GM23248 (cell line): ENCODE data around the gene JRKL. TPM values are rescaled to one million over a fixed set of nuclear protein-coding genes. Genes with fewer than 3 reads are reported as not detected.
"Not testable (repeated sequence)": the region's sequence is repeated elsewhere in the genome, so short reads cannot be mapped to it uniquely, and the experiment has no call there.

ENCODE experiments used
- DNase-seq: peaks from one replicate; pipeline ENCODE4 v3.0.0-alpha.2; 2015
- H2AFZ ChIP-seq: fragments of 200-600 bp; sonication (generic); 2 replicates; pipeline ENCODE4 v1.6.1; 2016; ENCODE audit warnings: antibody characterized with exemption
- H3F3A ChIP-seq: fragments of 200-600 bp; sonication (generic); 2 replicates; pipeline ENCODE4 v1.6.1; 2016; ENCODE audit warnings: mild to moderate bottlenecking, antibody characterized with exemption, mixed run types; ENCODE audit not compliant: insufficient read depth
- H3K27ac ChIP-seq: fragments of 200-600 bp; sonication (generic); 2 replicates; pipeline ENCODE4 v1.5.1; 2016; ENCODE audit warnings: mild to moderate bottlenecking
- H3K27me3 ChIP-seq: fragments of 200-600 bp; sonication (generic); replicated peaks from 2 replicates; pipeline ENCODE4 v1.6.1; 2016; ENCODE audit warnings: mild to moderate bottlenecking; ENCODE audit not compliant: insufficient read depth
- H3K36me3 ChIP-seq: fragments of 200-600 bp; sonication (generic); 2 replicates; pipeline ENCODE4 v1.6.1; 2016; ENCODE audit warnings: low read depth, mild to moderate bottlenecking
- H3K4me1 ChIP-seq: fragments of 200-600 bp; sonication (generic); 2 replicates; pipeline ENCODE4 v1.6.1; 2016; ENCODE audit warnings: mild to moderate bottlenecking; ENCODE audit not compliant: insufficient read depth
- H3K4me2 ChIP-seq: fragments of 200-600 bp; sonication (generic); one replicate; pipeline ENCODE4 v1.6.1; 2016; ENCODE audit warnings: mild to moderate bottlenecking; ENCODE audit not compliant: unreplicated experiment
- H3K4me3 ChIP-seq: fragments of 200-600 bp; sonication (generic); 2 replicates; pipeline ENCODE4 v1.5.1; 2016; ENCODE audit warnings: mild to moderate bottlenecking
- H3K79me2 ChIP-seq: fragments of 200-600 bp; sonication (generic); 2 replicates; pipeline ENCODE4 v1.6.1; 2016; ENCODE audit warnings: mild to moderate bottlenecking; ENCODE audit not compliant: insufficient read depth
- H3K9ac ChIP-seq: fragments of 200-600 bp; sonication (generic); 2 replicates; pipeline ENCODE4 v1.6.1; 2016; ENCODE audit warnings: mild to moderate bottlenecking
- H3K9me2 ChIP-seq: fragments of 200-600 bp; sonication (generic); 2 replicates; pipeline ENCODE4 v1.6.1; 2016; ENCODE audit warnings: mixed run types, mild to moderate bottlenecking, moderate library complexity; ENCODE audit not compliant: insufficient read depth
- H3K9me3 ChIP-seq: fragments of 200-600 bp; sonication (generic); one replicate; pipeline ENCODE4 v1.6.1; 2017; ENCODE audit warnings: low read depth
- H4K20me1 ChIP-seq: fragments of 200-600 bp; sonication (generic); 2 replicates; pipeline ENCODE4 v1.6.0; 2016; ENCODE audit not compliant: insufficient read depth
- EZH2 ChIP-seq: fragments of 200-600 bp; sonication (generic); IDR thresholded peaks from 2 replicates; pipeline ENCODE4 v1.6.1; 2018; ENCODE audit warnings: antibody characterized with exemption, mild to moderate bottlenecking; ENCODE audit not compliant: insufficient read depth, poor library complexity, severe bottlenecking
- EZH2phosphoT487 ChIP-seq: fragments of 200-600 bp; sonication (generic); IDR thresholded peaks from 2 replicates; pipeline ENCODE4 v1.6.1; 2018; ENCODE audit warnings: antibody characterized with exemption, moderate library complexity, mild to moderate bottlenecking, low read depth; ENCODE audit not compliant: insufficient read depth
- WGBS, 2 experiments: methylation state at CpG; one replicate each; pipeline ENCODE4 v1.1.6; 2015 to 2017; ENCODE audit warnings: low lambda C conversion rate in 2 of 2, low coverage in 1 of 2; ENCODE audit errors: missing lambda C conversion rate in 2 of 2; 5-methylcytosine and 5-hydroxymethylcytosine counted together
- in situ Hi-C: fragments of 300-500 bp; cut with MboI; formaldehyde crosslinking; loops from 2 replicates; pipeline ENCODE4 v1.15.0; 2020
- polyA plus RNA-seq: library from polyadenylated mRNA; unstranded; fragments of >200 nt; fragmentation: Nextera tagmentation; extraction: Ambion mirVana; gene quantifications from 2 replicates; pipeline ENCODE4 v1.2.1, GENCODE V29; 2016
- total RNA-seq: library from RNA; depleted of rRNA; stranded (reverse); fragments of >200 nt; shearing (Covaris generic); gene quantifications from 2 replicates; pipeline ENCODE4 v1.2.3, GENCODE V29; 2014

JRKL gene
- total and polyA plus RNA-seq, 2 experiments from 2014 or later, result 9.4 to 11.2 TPM

- Histone ChIP-seq H2AFZ (no peak overlapping the region), H3K27me3 (no peaks in the 10 kb centered on the region), H4K20me1 (no peaks in the 10 kb centered on the region), H3K27ac (no peak overlapping the region), H3K79me2 (peaks cover 53% of the 10 kb centered on the region), H3K9me3 (no peaks in the 10 kb centered on the region), H3K4me3 (no peak overlapping the region), H3K4me2 (no peak overlapping the region), H3F3A (peaks cover 21% of the 10 kb centered on the region; the same call in 1 of the 2 replicates), H3K4me1 (peaks cover 36% of the 10 kb centered on the region), H3K36me3 (no peaks in the 10 kb centered on the region), H3K9me2 (no peaks in the 10 kb centered on the region), H3K9ac (no peak overlapping the region)
- TF ChIP-seq EZH2 (no peak), EZH2phosphoT487 (no peak)
- in situ Hi-C loops, result loop anchor here (25.0 kb wide), 1 partner anchor 1232 kb away; no protein-coding TSS in a partner anchor
- no peak for DNase-seq
These were observed 5.0 kb downstream of the JRKL start for GRCh38 chr11:96394773-96395172.

- Histone ChIP-seq H3K4me1 (peaks cover 26% of the 10 kb centered on the region), H3K4me3 (no peak overlapping the region), H3K9ac (no peak overlapping the region), H2AFZ (no peak overlapping the region), H4K20me1 (no peaks in the 10 kb centered on the region), H3K36me3 (no peaks in the 10 kb centered on the region), H3K79me2 (peaks cover 35% of the 10 kb centered on the region), H3K9me3 (no peaks in the 10 kb centered on the region), H3F3A (peaks cover 7% of the 10 kb centered on the region; the same call in 1 of the 2 replicates), H3K4me2 (no peak overlapping the region), H3K9me2 (no peaks in the 10 kb centered on the region), H3K27ac (no peak overlapping the region), H3K27me3 (no peaks in the 10 kb centered on the region)
- TF ChIP-seq EZH2phosphoT487 (no peak), EZH2 (no peak)
- in situ Hi-C loops, result loop anchor here (25.0 kb wide), 1 partner anchor 1234 kb away; no protein-coding TSS in a partner anchor
- DNase-seq, result no peak
- 73 to 74% methylated on average over 4 of the region's 4 CpGs for WGBS, 2 experiments
These were observed 6.8 kb downstream of the JRKL start for GRCh38 chr11:96396637-96397036.

- H3K4me2 ChIP-seq, result no peak overlapping the region
- 96 to 97% methylated on average over 3 of the region's 3 CpGs for WGBS, 2 experiments
- in situ Hi-C loops, result loop anchor here (25.0 kb wide), 1 partner anchor 1236 kb away; no protein-coding TSS in a partner anchor
These were observed 8.1 kb downstream of the JRKL start for GRCh38 chr11:96397863-96398262.

GRCh38 chr11:96400697-96401096, 10.9 kb downstream of the JRKL start:
- Histone ChIP-seq H3K9me2 (no peaks in the 10 kb centered on the region), H3K4me2 (no peak overlapping the region), H2AFZ (no peak overlapping the region), H3K36me3 (no peaks in the 10 kb centered on the region), H3K4me3 (no peak overlapping the region), H3K4me1 (no peaks in the 10 kb centered on the region), H3K27me3 (no peaks in the 10 kb centered on the region), H3F3A (no peaks in the 10 kb centered on the region), H3K79me2 (no peaks in the 10 kb centered on the region), H3K9me3 (no peaks in the 10 kb centered on the region), H4K20me1 (no peaks in the 10 kb centered on the region), H3K9ac (no peak overlapping the region), H3K27ac (no peak overlapping the region)
- TF ChIP-seq EZH2, result no peak
- TF ChIP-seq EZH2phosphoT487, result no peak
- DNase-seq, result no peak
- 73 to 80% methylated on average over 1 of the region's 1 CpG for WGBS, 2 experiments
- in situ Hi-C loops, result no loop called here

More at GRCh38 chr11:96397863-96398262, 8.1 kb downstream of the JRKL start:
- Histone ChIP-seq H3K27me3 (no peaks in the 10 kb centered on the region), H3K79me2 (peaks cover 23% of the 10 kb centered on the region), H3K4me3 (no peak overlapping the region), H3K4me1 (peaks cover 14% of the 10 kb centered on the region), H3K9ac (no peak overlapping the region), H4K20me1 (no peaks in the 10 kb centered on the region), H3K27ac (no peak overlapping the region), H2AFZ (no peak overlapping the region), H3K9me3 (no peaks in the 10 kb centered on the region), H3K36me3 (no peaks in the 10 kb centered on the region), H3K9me2 (no peaks in the 10 kb centered on the region), H3F3A (no peaks in the 10 kb centered on the region)
- no peak for DNase-seq
- TF ChIP-seq EZH2phosphoT487, result no peak
- TF ChIP-seq EZH2, result no peak

GRCh38 chr11:96411412-96411811, 21.6 kb downstream of the JRKL start:
- H3K9me2 ChIP-seq, H3K4me1 ChIP-seq, H3K79me2 ChIP-seq, H3K27ac ChIP-seq, H3K4me2 ChIP-seq, H3K9ac ChIP-seq, H4K20me1 ChIP-seq, H3K4me3 ChIP-seq, DNase-seq, H3F3A ChIP-seq, H3K9me3 ChIP-seq, H2AFZ ChIP-seq, H3K36me3 ChIP-seq, H3K27me3 ChIP-seq: not testable (repeated sequence)
- WGBS, 2 experiments, result 80 to 85% methylated on average over 15 to 18 of the region's 18 CpGs
- in situ Hi-C loops, result loop anchor here (10.0 kb wide), 1 partner anchor 577 kb away; no protein-coding TSS in a partner anchor
